GM18526 (cell line): ENCODE measurements around the gene NTN1.

Experiments used
- POLR2A ChIP-seq: IDR thresholded peaks from 3 replicates; pipeline ENCODE4 v1.6.1; 2011; ENCODE audit not compliant: insufficient read length; ENCODE audit errors: extremely low read depth

NTN1 gene

DNA sequence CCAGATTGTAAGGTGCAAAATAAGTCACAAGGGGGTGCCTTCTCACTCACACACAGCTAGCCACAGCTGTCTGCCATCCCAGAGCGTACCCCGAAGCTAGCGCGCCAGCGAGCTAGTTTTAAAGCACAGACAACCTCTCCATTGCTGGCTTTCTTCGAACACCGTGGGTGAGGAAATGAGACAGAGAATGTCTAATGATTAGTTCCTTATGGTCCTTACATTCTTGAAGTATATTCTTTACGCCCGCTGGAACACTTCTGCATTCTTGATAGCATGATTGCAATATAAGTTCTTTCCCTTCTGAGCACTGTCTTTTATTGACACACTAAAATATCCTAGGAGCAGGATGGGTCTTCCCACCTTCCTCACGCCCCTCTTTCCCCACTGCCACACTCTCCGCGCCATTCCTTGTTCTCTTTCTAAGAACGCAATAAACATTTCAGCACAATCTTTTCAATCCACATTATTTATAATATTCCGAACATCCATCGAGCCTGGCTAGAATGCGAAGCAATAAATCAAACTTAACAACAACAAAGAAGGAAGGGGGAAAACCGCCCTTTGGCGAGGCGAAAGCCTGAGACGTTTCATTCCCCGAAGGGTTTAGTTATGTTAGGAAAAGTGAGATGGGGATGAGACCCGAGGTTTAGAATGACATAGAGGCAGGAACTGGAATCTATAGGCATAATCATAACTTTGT lies 251.3 kb downstream of the NTN1 start:
- TF ChIP-seq POLR2A, result no peak

DNA sequence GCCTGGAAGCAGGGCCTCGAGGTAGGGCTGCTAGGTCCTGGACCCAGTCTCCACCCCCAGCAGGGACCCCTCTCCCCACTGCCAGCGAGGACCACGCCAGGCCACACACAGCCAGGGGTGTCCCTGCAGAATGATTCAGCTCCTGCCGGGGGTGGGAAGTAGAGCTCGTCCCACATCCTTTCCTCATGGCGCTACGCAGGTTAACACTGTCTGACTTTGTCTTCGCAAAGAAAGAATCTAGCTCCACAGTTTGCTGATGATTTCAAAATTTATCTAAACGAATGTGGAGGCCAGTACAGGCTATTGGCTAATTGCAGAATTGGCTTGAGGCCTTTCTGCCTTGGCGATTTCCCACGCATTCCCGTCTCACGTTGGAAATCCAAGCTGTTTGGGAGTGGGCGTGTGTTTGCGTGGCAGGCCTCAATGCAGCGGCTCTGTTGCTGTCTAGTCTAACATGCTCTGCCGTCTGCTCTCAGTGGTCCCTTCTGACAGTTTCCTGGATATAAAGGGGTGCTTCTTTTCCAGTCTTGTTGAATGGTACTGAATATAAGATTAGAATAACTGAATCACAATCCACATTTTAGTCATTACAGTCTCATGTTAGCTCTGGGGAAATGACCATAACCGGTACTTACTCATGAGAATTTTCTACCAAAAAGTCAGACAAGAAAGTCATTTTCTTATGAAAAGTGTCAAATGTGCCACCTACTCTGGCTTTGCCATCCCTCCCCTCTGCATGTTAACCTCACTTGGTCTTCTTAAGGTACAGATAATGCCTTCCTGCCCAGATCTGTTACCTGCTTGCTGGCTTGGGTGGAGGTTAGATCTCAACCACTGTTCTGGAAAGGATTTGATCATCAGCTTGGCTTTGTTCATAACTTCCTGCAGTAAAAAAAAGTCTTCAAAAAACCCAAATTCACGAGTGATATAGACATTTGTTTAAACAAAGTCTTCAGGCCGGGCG lies 252.4 kb downstream of the NTN1 start:
- no peak for TF ChIP-seq POLR2A

DNA sequence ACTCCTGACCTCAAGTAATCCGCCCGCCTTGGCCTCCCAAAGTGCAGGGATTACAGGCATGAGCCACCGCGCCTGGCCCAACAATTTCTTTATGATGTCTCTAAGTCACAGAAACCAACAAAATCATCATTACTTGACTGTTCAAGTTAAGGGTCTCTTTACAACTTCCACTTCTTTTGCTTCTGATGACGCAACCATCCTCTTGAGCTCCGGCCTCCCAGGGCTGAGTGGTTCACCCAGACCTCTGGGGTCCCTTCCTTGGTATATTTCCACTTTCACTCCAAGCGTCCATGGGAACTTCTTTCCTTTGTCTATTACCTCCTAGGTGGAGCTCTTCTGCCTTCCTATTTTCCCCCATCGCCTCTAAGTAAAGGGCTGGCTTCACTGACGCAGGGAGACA lies 253.7 kb downstream of the NTN1 start:
- TF ChIP-seq POLR2A, result no peak

DNA sequence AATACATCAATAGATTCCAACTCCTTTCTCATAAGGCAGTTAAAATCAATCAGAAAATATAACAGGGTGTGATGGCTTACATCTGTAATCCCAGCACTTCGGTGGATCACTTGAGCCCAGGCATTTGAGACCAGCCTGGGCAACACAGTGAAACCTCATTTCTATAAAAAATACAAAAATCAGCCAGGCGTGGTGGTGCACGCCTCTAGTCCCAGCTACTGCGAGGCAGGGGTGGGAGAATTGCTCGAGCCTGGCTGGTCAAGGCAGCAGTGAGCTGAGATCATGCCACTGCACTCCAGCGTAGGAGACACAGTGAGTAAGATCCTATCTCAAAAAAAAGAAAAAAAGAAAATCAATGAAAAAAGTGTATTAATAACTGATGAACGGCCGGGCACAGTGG lies 258.6 kb downstream of the NTN1 start:
- TF ChIP-seq POLR2A, result no peak

DNA sequence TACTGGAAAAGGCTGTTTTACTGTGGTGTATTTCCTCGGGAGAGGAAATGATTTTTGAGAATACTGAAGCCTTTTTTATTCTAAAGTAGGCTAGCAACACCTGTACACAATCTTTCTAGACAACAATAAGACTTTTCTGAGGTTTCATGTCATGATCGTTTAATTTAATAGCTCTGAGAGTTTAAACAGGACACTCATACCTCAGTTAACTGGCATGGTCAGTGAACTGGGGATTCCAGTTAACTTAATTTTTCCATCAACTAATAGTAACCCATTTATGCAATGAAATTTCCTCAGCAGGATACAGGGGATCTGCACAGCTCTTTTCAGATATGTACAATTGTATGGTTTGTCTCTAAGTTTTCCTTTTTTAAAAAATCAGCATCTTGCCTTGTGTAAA lies 262.6 kb downstream of the NTN1 start:
- no peak for TF ChIP-seq POLR2A

DNA sequence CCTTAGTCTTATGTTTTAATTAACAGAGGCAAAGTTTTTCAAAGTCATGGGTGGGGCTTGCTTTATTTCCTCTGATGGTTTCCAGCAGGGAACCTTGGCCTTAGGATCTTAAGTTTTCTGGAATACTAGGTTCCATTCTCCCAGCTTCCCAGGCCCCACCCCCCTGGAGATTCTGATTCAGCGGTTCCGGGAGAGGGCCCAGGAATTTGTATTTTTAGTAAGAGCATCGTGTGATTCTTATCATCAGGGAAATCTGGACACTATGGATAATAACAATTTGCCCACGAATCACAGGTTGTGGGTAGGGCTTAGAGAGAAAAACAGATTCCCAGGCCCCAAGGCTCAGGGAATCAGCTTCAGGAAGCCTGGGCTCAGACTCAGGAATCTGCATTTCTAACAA lies 263.6 kb downstream of the NTN1 start:
- no peak for TF ChIP-seq POLR2A

DNA sequence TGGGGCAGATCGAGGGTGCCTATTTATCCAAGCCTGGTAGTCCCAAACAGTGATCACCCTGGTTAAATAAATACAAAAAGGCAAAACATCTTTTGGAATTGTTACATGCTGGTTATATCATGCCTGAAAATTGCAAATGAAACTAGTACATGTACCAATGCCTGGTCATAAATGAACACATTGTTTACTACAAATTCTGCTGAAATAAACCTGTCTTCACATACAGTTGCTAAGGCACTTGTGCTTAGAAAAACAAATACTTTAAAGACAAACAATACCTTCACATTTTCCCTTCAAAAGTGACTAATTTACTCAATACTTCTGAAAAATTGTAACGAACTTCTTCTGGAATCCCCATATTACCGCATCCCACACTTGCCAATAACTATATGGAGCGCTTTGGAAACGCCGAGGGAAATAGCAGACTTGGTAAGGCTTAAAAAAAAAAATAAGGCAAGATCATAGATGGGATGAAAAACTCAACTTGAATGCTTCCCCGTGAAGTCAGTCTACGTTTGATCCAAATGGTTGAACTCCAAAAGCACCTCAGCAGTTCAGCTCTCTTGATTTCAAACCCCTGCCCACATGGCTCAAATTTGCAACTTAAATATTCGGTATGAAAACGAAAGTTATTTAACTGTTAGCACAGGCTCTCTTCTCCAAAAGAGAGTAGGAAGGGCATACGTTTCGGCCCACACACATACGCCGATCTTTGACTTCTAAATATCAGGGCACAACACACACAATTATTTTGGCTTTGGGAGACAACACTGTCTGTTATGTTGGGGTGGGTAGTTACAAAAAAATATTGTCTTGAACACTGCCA lies 264.5 kb downstream of the NTN1 start:
- TF ChIP-seq POLR2A, result no peak

DNA sequence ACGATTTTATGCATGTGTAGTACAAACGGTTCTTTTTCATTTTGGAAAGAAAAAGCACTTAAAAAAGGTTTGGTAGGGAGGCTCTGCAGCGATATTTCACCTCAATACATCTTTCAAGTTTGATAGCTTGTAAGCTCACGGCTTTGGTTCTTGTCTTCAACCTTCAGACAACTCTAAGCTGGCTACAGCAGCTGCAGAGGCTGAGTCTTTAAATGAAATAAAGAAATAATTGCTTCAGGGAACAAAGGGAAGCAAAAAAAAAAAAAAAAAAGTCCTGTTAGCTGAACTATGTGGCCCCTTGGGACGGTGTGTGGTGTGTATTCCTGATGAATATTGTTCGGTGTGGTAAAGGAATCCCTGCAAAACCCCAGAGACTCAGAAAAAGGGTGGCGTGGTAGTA lies 265.1 kb downstream of the NTN1 start:
- TF ChIP-seq POLR2A, result no peak

DNA sequence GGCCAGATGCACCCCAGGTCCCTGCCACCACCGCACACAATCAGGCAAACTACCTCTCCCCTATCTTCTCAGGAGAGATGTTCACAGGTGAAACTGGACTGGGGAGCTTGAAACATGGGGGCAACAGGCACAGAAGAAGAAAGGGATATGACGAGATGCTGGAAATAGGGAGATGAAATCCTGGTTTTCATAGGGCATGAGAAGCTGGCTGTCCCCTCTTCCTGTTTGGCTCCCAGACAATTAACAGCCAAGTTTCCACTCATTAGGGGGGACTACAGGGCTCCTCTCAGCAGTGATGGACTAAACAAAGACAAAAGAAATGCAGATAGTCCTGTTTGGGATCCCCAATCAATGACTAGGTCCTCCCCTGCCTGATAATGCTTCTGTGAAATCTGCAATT lies 266.0 kb downstream of the NTN1 start:
- no peak for TF ChIP-seq POLR2A

DNA sequence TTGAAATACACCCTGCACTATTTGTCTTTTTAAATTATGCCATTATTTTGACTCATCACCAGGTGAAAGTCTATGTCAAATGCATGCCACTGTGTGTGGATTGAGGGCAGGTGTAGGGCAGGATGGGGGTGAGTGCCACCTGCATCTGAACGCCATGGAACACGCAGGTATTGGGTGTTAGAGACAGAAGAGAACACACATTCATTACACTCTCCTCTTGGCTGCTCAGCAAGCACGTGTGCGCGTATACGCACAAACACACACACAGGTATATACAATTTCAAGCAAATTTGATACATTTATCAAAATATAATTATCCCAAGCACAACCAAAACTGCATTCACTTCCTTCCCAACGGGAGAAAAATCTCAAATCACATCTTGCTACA lies 268.9 kb downstream of the NTN1 start:
- no peak for TF ChIP-seq POLR2A

DNA sequence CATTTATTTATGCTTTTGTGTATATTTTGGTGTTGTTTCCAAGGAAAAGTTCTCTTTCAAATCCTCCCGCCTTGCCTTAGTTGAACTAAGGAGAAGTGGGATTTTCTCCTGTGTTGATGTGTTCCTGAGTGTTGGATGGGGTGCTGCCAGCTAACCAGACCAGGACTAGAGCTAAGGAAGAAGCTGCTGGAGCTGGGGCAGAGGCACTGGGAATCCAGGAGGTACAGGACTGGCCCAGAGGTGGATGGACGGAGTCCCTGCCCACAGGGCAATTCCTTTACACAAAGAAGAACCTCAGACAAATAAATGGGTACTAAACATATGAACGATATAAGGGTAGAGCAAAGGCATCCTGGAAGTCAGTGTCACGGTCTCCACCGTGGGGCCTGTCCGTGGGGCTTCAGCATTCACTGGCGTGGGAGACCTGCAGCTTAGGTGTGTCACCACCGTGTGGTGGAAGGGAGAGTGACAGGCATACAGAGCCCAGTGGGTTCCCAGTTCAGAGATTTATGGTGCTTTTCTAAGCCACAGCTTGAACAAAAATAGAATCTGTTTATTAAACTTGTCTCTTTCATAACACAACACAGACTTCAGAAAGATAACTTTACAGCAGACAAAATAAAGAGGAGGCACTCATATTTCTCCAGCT lies 270.7 kb downstream of the NTN1 start:
- no peak for TF ChIP-seq POLR2A

DNA sequence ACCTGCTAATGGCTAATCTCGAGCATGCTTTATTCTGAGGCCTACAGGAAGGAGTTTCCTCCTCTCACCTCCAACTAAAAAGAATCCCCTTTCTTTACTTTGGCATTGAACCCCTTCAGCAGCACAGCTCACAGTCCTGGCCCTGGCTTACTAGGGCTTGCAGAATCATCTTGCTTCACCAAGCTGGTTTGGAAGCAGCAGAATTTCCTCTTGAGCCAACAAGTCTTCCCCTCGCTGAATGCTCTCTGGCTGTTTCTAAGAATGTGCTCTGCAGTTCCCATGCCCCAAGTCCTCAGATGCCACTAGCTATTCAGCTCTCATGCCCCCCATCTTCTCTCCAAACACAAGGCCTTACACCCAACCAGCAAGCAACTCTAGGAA lies 271.2 kb downstream of the NTN1 start:
- no peak for TF ChIP-seq POLR2A
